Spleen (tissue), 11 donors: ENCODE measurements around the gene SPRYD4. TPM values are rescaled to one million over a fixed set of nuclear protein-coding genes. Genes with fewer than 3 reads are reported as not detected.
"Not testable (repeated sequence)": the region's sequence is repeated elsewhere in the genome, so short reads cannot be mapped to it uniquely, and the experiment has no call there.

Experiments used
- DNase-seq: peaks from one replicate; pipeline ENCODE4 v3.0.0-alpha.2; 2020
- H3K27ac ChIP-seq, 8 donors: fragments of 200-600 bp; sonication (generic) in 7 of 8; 1 replicate in 4 of 8; 2 replicates in 4 of 8; pipeline versions ENCODE4 v1.5.0 to v1.8.0; 2016 to 2021; ENCODE audit warnings: inconsistent platforms in 4 of 8, mild to moderate bottlenecking in 4 of 8, moderate library complexity in 1 of 8
- H3K27me3 ChIP-seq, 7 donors: fragments of 200-600 bp; sonication (generic) in 6 of 7; replicated peaks in 1 of 7; 1 replicate in 4 of 7; 2 replicates in 3 of 7; pipeline versions ENCODE4 v1.5.0 to v1.8.0; 2016 to 2021; ENCODE audit warnings: inconsistent platforms in 3 of 7, mild to moderate bottlenecking in 1 of 7
- H3K36me3 ChIP-seq, 6 donors: fragments of 200-600 bp; sonication (generic) in 5 of 6; 1 replicate in 4 of 6; 2 replicates in 2 of 6; pipeline versions ENCODE4 v1.5.0 to v1.8.0; 2016 to 2021; ENCODE audit warnings: inconsistent platforms in 2 of 6
- H3K4me1 ChIP-seq, 6 donors: fragments of 200-600 bp; sonication (generic) in 5 of 6; 1 replicate in 3 of 6; 2 replicates in 3 of 6; pipeline versions ENCODE4 v1.5.0 to v1.8.0; 2016 to 2021; ENCODE audit warnings: inconsistent platforms in 3 of 6
- H3K4me3 ChIP-seq, 8 donors: fragments of 200-600 bp; sonication (generic) in 7 of 8; 1 replicate in 4 of 8; 2 replicates in 4 of 8; pipeline versions ENCODE4 v1.5.0 to v1.8.0; 2016 to 2021; ENCODE audit warnings: inconsistent platforms in 4 of 8, mild to moderate bottlenecking in 4 of 8, moderate library complexity in 2 of 8
- H3K9me3 ChIP-seq, 8 donors: fragments of 200-600 bp; sonication (generic) in 7 of 8; 1 replicate in 4 of 8; 2 replicates in 4 of 8; pipeline versions ENCODE4 v1.5.0 to v1.8.0; 2016 to 2021; ENCODE audit warnings: inconsistent platforms in 4 of 8
- POLR2A ChIP-seq, 3 donors: fragments of 450-650 bp; IDR thresholded peaks; one replicate each; pipeline ENCODE4 v1.5.1; 2017; ENCODE audit warnings: antibody characterized with exemption in 3 of 3, mild to moderate bottlenecking in 1 of 3
- POLR2AphosphoS5 ChIP-seq, 3 donors: sonication (generic); formaldehyde crosslinking; IDR thresholded peaks; one replicate each; pipeline ENCODE4 v1.5.1; 2017; ENCODE audit warnings: antibody characterized with exemption in 3 of 3
- WGBS, 5 donors: extraction: QIAGEN DNeasy Blood & Tissue Kit in 3 of 5; methylation state at CpG; one replicate each; pipeline versions ENCODE4 v1.1.5 to v1.1.7; 2013 to 2018; 5-methylcytosine and 5-hydroxymethylcytosine counted together
- intact Hi-C: fragments of 100-400 bp; cut with DNase I; formaldehyde crosslinking; loops from one replicate; pipeline ENCODE4 v1.15.0; 2023; ENCODE audit warnings: low total_unique reads
- polyA plus RNA-seq, 3 donors: library from polyadenylated mRNA; stranded (reverse); fragments of 200-250 nt; gene quantifications; one replicate each; pipeline ENCODE4 v1.2.1, GENCODE V29; 2013
- total RNA-seq, 7 donors: library from RNA; depleted of rRNA in 3 of 7; stranded (reverse); fragments of >200 nt in 3 of 7; fragmentation: NEBNext Ultra II Directional in 4 of 7; extraction: Animal tissue kit (Norgen Biotek cat#: 25700) in 4 of 7; gene quantifications; one replicate each; pipeline versions ENCODE4 v1.1.0 to v1.2.1, GENCODE V29; 2016 to 2021
- TF ChIP-seq, protein P1 (sequence below), 11 experiments: fragments of 200-600 bp in 7 of 11; fragments of 450-650 bp in 4 of 11; sonication (generic) in 4 of 11; IDR thresholded peaks in 8 of 11; conservative IDR thresholded peaks in 3 of 11; 1 replicate in 7 of 11; 2 replicates in 4 of 11; pipeline versions ENCODE4 v1.4.0 to v1.8.0; 2016 to 2021; ENCODE audit warnings: antibody characterized with exemption in 11 of 11, inconsistent platforms in 4 of 11, mild to moderate bottlenecking in 1 of 11
- donor health status: healthy with polysubstance abuse.
- donor health status: DM: no; HTN: no; CAD: no; lungs with moderate emphysema.
- donor health status: DM: no; HTN: no; CAD: no.
- donor health status: Bipolar disorder and iron deficiency.
- donor health status: healthy.
- donor health status: DM: no; HTN: no; CAD: no.
- donor health status: DM: yes; HTN: yes; CAD: no.

The SPRYD4 gene
- total and polyA plus RNA-seq, 10 donors = 1.4 to 4.9 (median 3.7) TPM

DNA sequence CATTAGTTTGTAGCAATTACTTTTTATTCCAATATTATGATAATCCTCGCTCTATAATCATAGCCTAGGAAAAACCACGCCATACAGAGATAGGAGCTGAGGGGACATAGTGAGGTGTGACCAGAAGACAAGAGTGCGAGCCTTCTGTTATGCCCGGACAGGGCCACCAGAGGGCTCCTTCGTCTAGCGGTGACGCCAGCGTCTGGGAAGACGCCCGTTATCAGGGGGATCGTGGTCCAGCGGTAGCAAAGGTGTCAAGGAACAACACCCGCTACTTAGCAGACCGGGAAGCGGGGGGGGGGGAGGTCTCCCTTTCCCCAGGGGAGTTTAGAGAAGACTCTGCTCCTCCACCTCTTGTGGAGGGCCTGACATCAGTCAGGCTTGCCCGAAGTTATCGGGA, 28.3 kb downstream of the SPRYD4 start:
- DNase-seq = peak; percentile 85
- WGBS, 5 donors = 5 to 10% (median 8%) methylated on average over 9 to 17 of the region's 17 CpGs
- intact Hi-C loops, H3K9me3 ChIP-seq, H3K27me3 ChIP-seq, H3K27ac ChIP-seq, H3K4me1 ChIP-seq, H3K36me3 ChIP-seq: not testable (repeated sequence)
- TF ChIP-seq, protein P1, sequence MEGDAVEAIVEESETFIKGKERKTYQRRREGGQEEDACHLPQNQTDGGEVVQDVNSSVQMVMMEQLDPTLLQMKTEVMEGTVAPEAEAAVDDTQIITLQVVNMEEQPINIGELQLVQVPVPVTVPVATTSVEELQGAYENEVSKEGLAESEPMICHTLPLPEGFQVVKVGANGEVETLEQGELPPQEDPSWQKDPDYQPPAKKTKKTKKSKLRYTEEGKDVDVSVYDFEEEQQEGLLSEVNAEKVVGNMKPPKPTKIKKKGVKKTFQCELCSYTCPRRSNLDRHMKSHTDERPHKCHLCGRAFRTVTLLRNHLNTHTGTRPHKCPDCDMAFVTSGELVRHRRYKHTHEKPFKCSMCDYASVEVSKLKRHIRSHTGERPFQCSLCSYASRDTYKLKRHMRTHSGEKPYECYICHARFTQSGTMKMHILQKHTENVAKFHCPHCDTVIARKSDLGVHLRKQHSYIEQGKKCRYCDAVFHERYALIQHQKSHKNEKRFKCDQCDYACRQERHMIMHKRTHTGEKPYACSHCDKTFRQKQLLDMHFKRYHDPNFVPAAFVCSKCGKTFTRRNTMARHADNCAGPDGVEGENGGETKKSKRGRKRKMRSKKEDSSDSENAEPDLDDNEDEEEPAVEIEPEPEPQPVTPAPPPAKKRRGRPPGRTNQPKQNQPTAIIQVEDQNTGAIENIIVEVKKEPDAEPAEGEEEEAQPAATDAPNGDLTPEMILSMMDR (IDR thresholded peaks at IDR 0.05 in 8 of 11, conservative IDR thresholded peaks at IDR 0.05 in 3 of 11) = peak in 8 of 11 experiments; percentile 10 to 70 (median 50)
- peak overlapping the region in 1 of 8 donors; percentile 41 for H3K4me3 ChIP-seq

DNA sequence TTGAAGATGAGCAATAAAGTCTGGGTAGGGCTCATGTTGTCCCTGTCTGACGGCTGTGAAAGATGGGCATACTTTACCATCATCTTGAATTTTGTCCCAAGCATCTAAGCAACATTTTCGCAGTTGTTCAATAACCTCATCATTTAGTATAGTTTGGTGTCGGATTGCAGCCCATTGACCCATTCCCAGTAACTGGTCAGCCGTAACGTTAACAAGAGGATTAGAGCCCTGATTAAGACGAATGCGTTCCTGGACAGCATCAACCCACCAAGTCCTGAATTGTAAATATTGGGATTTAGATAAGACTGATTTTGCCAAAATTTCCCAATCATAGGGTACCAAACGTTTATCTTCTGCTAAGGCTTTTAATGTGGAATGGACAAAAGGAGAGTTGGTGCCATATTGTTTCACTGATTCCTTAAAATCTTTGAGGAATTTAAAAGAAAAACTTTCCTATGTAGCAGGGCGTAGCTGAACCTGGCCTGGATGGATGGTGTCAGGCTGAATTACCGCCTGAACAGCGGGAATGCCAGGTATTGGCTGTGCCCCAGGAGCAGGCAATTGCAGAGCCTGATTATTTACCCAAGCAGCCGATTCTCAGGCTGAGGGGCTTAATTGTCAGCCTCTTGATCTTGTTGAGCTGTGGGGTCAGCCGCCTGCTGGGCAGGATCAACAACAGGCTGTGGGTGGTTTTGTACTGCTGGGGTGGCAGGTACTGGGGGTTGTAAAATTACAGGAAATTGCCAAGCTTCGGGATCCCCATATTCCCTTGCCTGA, 29.9 kb downstream of the SPRYD4 start:
- H3K4me3 ChIP-seq, H3K27me3 ChIP-seq, DNase-seq, H3K9me3 ChIP-seq, intact Hi-C loops, H3K36me3 ChIP-seq, H3K4me1 ChIP-seq, H3K27ac ChIP-seq: not testable (repeated sequence)
- 76 to 86% (median 80%) methylated on average over 14 of the region's 14 CpGs for WGBS, 5 donors

DNA sequence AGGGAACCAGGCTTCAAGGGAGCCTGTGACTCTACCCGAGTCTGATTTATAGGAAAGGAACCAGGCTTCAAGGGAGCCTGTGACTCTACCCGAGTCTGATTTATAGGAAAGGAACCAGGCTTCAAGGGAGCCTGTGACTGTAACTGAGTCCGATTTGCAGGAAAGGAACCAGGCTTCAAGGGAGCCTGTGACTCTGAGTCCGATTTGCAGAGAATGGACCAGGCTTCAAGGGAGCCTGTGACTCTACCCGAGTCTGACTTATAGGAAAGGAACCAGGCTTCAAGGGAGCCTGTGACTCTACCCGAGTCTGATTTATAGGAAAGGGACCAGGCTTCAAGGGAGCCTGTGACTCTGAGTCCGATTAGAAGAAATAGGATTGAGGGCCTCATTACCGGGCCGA, 31.1 kb downstream of the SPRYD4 start:
- DNase-seq, H3K27me3 ChIP-seq, H3K27ac ChIP-seq, H3K4me3 ChIP-seq, H3K36me3 ChIP-seq, H3K9me3 ChIP-seq, intact Hi-C loops, H3K4me1 ChIP-seq: not testable (repeated sequence)
- 74 to 84% (median 81%) methylated on average over 9 of the region's 9 CpGs for WGBS, 5 donors

DNA sequence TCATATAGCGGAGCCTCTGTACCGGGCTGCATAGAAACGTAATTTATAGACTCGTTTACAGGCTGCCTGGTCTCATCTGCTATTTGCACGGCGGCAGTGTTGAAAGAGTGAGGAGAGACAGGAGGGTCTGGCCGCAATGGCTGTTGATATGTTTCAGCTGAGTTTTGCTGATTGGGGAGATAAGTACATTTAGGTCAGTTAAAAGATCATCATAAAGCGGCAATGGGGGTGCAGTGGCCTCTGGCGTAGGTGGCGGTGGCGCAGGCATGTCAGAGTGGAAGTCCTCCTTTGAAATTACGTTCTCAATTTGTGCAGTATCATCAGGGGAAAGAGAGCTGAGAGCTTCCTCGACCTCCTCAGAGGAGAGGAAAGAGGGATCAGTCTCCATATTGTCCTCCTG, 31.5 kb downstream of the SPRYD4 start:
- WGBS, 5 donors = 79 to 88% (median 84%) methylated on average over 11 to 13 of the region's 13 CpGs
- H3K9me3 ChIP-seq, H3K27ac ChIP-seq, intact Hi-C loops, H3K36me3 ChIP-seq, H3K27me3 ChIP-seq, DNase-seq, H3K4me3 ChIP-seq, H3K4me1 ChIP-seq: not testable (repeated sequence)

DNA sequence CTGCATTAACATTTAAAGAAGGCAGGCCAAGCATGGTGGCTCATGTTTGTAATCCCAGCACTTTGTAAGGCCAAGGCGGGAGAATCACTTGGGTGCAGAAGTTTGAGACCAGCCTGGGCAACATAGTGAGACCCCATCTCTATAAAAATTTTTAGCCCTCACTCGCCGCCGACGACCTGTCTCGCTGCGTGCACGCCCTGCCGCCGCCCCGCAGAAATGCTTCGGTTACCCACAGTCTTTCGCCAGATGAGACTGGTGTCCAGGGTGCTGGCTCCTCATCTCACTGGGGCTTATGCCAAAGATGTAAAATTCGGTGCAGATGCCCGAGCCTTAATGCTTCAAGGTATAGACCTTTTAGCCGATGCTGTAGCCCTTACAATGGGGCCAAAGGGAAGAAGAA, 42.4 kb downstream of the SPRYD4 start:
- WGBS, 5 donors = 91 to 96% (median 94%) methylated on average over 16 of the region's 16 CpGs
- no peaks in the 10 kb centered on the region for H3K36me3 ChIP-seq
- no peaks in the 10 kb centered on the region for H3K27me3 ChIP-seq
- DNase-seq = no peak
- H3K9me3 ChIP-seq = no peaks in the 10 kb centered on the region
- intact Hi-C loops = no loop called here
- no peak overlapping the region for H3K27ac ChIP-seq
- H3K4me1 ChIP-seq = peaks cover 0 to 10% (median 7%) of the 10 kb centered on the region in 6 donors
- TF ChIP-seq POLR2A (IDR thresholded peaks at IDR 0.05) = no peak
- TF ChIP-seq, protein P1 (IDR thresholded peaks at IDR 0.05 in 8 of 11, conservative IDR thresholded peaks at IDR 0.05 in 3 of 11) = no peak
- no peak for TF ChIP-seq POLR2AphosphoS5 (IDR thresholded peaks at IDR 0.05)
- no peak overlapping the region for H3K4me3 ChIP-seq

DNA sequence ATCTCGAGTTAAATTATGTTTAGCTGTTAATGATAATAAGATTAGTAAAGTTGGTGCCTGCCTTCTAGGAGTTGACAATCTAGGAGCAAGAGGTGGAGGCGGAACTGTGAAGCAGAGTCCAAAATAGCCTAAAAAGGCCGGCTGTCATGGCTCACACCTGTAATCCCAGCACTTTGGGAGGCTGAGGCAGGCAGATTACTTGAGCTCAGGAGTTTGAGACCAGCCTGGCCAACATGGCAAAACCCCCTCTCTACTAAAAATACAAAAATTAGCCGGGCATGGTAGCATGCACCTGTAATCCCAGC, 45.6 kb downstream of the SPRYD4 start:
- H3K27ac ChIP-seq, DNase-seq, H3K27me3 ChIP-seq, H3K4me3 ChIP-seq, intact Hi-C loops, H3K36me3 ChIP-seq, H3K9me3 ChIP-seq: not testable (repeated sequence)
- H3K4me1 ChIP-seq = peaks cover 0 to 19% (median 14%) of the 10 kb centered on the region in 6 donors
- 58 to 68% (median 64%) methylated on average over 4 of the region's 4 CpGs for WGBS, 5 donors
- TF ChIP-seq, protein P1 (IDR thresholded peaks at IDR 0.05 in 8 of 11, conservative IDR thresholded peaks at IDR 0.05 in 3 of 11) = peak in 1 of 11 experiments; percentile 1
